Kidney (tissue), 14 donors: ENCODE data around the gene PTPRK. TPM values are rescaled to one million over a fixed set of nuclear protein-coding genes. Genes with fewer than 3 reads are reported as not detected.

ENCODE experiments used
- DNase-seq, 5 donors: peaks; one replicate each; pipeline ENCODE4 v3.0.0-alpha.2; 2013 to 2020
- FAIRE-seq: peaks from 2 replicates; lab custom pipeline; 2012; peaks lifted over from hg19 to GRCh38; lab: Jason Lieb, UNC
- H3K27ac ChIP-seq, 2 donors: one replicate each; pipeline ENCODE4 v1.7.0; 2013; ENCODE audit warnings: low read depth in 2 of 2, low read length in 2 of 2, inconsistent platforms in 1 of 2
- H3K27me3 ChIP-seq: one replicate; pipeline ENCODE4 v1.7.1; 2013; ENCODE audit warnings: low read length, inconsistent platforms; ENCODE audit not compliant: control insufficient read depth, insufficient read depth
- H3K36me3 ChIP-seq, 3 donors: one replicate each; pipeline versions ENCODE4 v1.7.0 to v1.7.1; 2013; ENCODE audit warnings: low read length in 3 of 3, control low read depth in 1 of 3, inconsistent platforms in 1 of 3; ENCODE audit not compliant: insufficient read depth in 3 of 3, control insufficient read depth in 2 of 3
- H3K4me1 ChIP-seq, 3 donors: one replicate each; pipeline versions ENCODE4 v1.7.0 to v1.7.1; 2013; ENCODE audit warnings: low read length in 3 of 3, inconsistent platforms in 1 of 3, low read depth in 1 of 3; ENCODE audit not compliant: control insufficient read depth in 2 of 3, insufficient read depth in 2 of 3
- H3K4me3 ChIP-seq, 3 donors: one replicate each; pipeline versions ENCODE4 v1.7.0 to v1.8.1; 2013; ENCODE audit warnings: low read length in 3 of 3, control low read depth in 1 of 3, inconsistent platforms in 1 of 3
- H3K9ac ChIP-seq, 3 donors: one replicate each; pipeline versions ENCODE4 v1.7.0 to v1.7.1; 2013; ENCODE audit warnings: low read length in 3 of 3, control low read depth in 1 of 3, inconsistent platforms in 1 of 3
- H3K9me3 ChIP-seq, 3 donors: one replicate each; pipeline versions ENCODE4 v1.7.0 to v1.7.1; 2013; ENCODE audit warnings: low read length in 3 of 3, control low read depth in 1 of 3, inconsistent platforms in 1 of 3; ENCODE audit not compliant: control insufficient read depth in 2 of 3, insufficient read depth in 1 of 3
- CTCF ChIP-seq: IDR thresholded peaks from 3 replicates; pipeline ENCODE4 v1.5.1; 2012; ENCODE audit warnings: mild to moderate bottlenecking, moderate library complexity, borderline replicate concordance; ENCODE audit not compliant: insufficient read depth; ENCODE audit errors: extremely low read depth
- intact Hi-C: fragments of 100-400 bp; cut with DNase I; formaldehyde crosslinking; loops from one replicate; pipeline ENCODE4 v1.11.1; 2022
- polyA plus RNA-seq: library from polyadenylated mRNA; stranded (reverse); fragments of 350-450 nt; fragmentation: Illumina TruSeq; extraction: RNeasy Lipid Tissue Mini Kit (QIAGEN cat#74804); gene quantifications from one replicate; pipeline ENCODE4 v1.2.3, GENCODE V29; 2014; ENCODE audit warnings: low read depth, low replicate concordance; ENCODE audit not compliant: insufficient read depth
- total RNA-seq: library from RNA; stranded (reverse); fragmentation: NEBNext Ultra II Directional; extraction: Animal tissue kit (Norgen Biotek cat#: 25700); gene quantifications from one replicate; pipeline ENCODE4 v1.2.1, GENCODE V29; 2021
- donor health status: control.
- donor health status: control.
- donor health status: control.
- donor health status: control.
- donor health status: control.
- donor health status: DM: yes; HTN: yes; CAD: no.
- donor health status: Normal renal cell carcinoma (clear cell type).

Gene PTPRK
- total and polyA plus RNA-seq, 2 donors from 2014 or later: 9.2 to 72.8 TPM

GRCh38 chr6:128403618-128404444, 116.6 kb downstream of the PTPRK start:
- H3K9me3 ChIP-seq: no peaks in the 10 kb centered on the region
- H3K4me3 ChIP-seq: no peak overlapping the region
- no peak for TF ChIP-seq CTCF
- DNase-seq (no peak), FAIRE-seq (no peak)
- H3K36me3 ChIP-seq: no peaks in the 10 kb centered on the region
- intact Hi-C loops: no loop called here
- no peaks in the 10 kb centered on the region for H3K4me1 ChIP-seq
- no peak overlapping the region for H3K27ac ChIP-seq
- H3K9ac ChIP-seq: no peak overlapping the region
- no peaks in the 10 kb centered on the region for H3K27me3 ChIP-seq

GRCh38 chr6:128400875-128401274, 119.5 kb downstream of the PTPRK start:
- DNase-seq (no peak), FAIRE-seq (no peak)
- intact Hi-C loops: no loop called here
- Histone ChIP-seq H3K27me3 (no peaks in the 10 kb centered on the region), H3K36me3 (no peaks in the 10 kb centered on the region), H3K9ac (no peak overlapping the region), H3K27ac (no peak overlapping the region), H3K4me3 (no peak overlapping the region), H3K4me1 (no peaks in the 10 kb centered on the region), H3K9me3 (no peaks in the 10 kb centered on the region)
- no peak for TF ChIP-seq CTCF

GRCh38 chr6:128397996-128398395, 122.4 kb downstream of the PTPRK start:
- peaks cover 0 to 3% (median 2%) of the 10 kb centered on the region in 3 donors for H3K4me1 ChIP-seq
- no peak overlapping the region for H3K9ac ChIP-seq
- intact Hi-C loops: no loop called here
- no peak overlapping the region for H3K4me3 ChIP-seq
- H3K36me3 ChIP-seq: no peaks in the 10 kb centered on the region
- DNase-seq (no peak), FAIRE-seq (no peak)
- no peaks in the 10 kb centered on the region for H3K9me3 ChIP-seq
- no peak overlapping the region for H3K27ac ChIP-seq
- TF ChIP-seq CTCF: no peak
- H3K27me3 ChIP-seq: no peaks in the 10 kb centered on the region
